ENCODE measurements around the gene ZFP1.
"Not testable (repeated sequence)": the region's sequence is repeated elsewhere in the genome, so short reads cannot be mapped to it uniquely, and the experiment has no call there.

Gene ZFP1

GRCh38 chr16:75160386-75160785 is 12.1 kb downstream of the ZFP1 start:
- no peak for DNase-seq

DNA sequence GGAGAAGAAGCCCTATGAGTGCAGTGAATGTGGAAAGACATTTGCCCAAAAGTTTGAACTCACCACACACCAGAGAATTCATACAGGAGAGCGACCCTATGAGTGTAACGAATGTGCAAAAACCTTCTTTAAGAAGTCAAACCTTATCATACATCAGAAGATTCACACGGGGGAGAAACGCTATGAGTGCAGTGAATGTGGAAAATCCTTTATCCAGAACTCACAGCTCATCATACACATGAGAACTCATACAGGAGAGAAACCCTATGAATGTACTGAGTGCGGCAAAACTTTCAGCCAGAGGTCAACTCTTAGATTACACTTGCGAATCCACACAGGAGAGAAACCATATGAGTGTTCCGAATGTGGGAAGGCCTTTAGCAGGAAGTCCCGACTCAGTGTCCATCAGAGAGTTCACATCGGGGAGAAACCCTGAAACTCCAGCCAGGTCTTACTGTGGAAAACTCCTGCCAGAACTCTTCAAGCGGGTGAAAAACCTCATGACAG is 21.6 kb downstream of the ZFP1 start:
- DNase-seq, result no peak

DNA sequence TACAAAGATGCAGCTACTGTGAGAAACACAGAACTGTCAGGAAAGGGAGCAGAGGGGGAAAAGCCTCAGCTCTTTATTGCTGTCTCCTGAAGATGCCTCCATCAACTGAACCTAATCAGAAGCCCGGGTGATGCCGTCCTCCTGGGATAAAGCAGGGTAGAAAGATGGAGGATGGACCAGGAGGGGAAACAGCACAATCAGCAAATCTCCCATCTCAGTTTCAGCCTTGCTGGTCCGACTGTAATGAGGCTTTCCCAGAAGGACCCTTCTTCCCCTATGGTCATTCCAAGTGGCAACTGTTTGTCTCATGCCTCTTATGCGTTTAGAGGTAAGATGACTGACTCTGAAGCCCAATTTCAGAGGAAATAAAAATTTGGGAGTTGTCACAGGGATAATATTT is 24.3 kb downstream of the ZFP1 start:
- no peak for DNase-seq

DNA sequence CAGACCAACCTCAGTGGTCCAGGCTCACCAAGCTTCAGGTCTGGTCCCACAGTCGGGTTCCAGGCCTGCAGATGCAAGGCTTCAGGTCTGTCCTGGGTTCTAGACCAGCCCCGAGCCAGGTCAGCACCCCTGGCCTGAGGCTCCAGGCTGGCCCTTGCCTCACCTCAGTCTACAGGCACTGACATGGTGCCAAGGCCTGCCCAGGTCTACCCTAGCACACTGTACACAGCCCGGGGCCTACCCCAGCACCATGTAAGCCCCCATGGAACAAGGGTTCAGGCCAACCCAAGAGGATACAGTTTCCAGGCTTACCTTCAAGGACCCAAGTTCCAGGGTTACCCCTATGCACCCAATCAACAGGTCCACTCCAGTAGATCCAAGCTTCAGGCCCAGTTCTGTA is 26.8 kb downstream of the ZFP1 start:
- no peak for DNase-seq

DNA sequence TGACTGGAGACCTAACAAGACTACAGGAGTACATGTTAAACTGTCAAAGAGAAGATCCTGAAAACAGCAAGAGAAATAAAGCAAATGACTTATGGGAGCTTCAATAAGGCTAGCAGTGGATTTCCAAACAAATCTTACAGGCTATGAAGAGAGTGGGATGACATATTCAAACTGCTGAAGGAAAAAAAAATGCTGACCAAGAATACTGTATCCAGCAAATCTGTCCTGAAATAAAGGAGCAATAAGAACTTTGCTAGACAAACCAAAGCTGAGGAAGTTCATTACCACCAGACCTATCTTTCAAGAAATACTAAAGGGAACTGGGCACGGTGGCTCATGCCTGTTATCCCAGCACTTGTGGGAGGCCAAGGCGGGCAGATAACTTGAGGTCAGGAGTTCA is 28.6 kb downstream of the ZFP1 start:
- DNase-seq, result no peak

- no peak for DNase-seq
These were observed 30.9 kb downstream of the ZFP1 start for GRCh38 chr16:75179208-75179607.

DNA sequence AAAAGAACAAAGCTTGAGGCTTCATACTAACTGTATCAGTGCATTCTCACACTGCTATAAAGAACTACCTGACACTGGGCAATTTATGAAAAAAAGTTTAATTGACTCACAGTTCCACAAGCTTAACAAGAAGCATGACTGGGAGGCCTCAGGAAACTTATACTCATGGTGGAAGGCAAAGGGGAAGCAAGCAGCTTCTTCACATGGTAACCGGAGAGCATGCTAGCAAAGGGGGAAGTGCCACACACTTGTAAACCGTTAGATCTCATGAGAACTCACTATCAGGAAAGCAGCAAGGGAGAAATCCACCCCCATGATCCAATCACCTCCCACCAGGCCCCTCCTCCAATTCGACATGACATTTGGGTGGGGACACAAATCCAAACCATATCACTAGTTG is 33.3 kb downstream of the ZFP1 start:
- peak; percentile 1 for DNase-seq

- DNase-seq, result no peak
These were observed 40.6 kb downstream of the ZFP1 start for GRCh38 chr16:75188832-75189477.

DNA sequence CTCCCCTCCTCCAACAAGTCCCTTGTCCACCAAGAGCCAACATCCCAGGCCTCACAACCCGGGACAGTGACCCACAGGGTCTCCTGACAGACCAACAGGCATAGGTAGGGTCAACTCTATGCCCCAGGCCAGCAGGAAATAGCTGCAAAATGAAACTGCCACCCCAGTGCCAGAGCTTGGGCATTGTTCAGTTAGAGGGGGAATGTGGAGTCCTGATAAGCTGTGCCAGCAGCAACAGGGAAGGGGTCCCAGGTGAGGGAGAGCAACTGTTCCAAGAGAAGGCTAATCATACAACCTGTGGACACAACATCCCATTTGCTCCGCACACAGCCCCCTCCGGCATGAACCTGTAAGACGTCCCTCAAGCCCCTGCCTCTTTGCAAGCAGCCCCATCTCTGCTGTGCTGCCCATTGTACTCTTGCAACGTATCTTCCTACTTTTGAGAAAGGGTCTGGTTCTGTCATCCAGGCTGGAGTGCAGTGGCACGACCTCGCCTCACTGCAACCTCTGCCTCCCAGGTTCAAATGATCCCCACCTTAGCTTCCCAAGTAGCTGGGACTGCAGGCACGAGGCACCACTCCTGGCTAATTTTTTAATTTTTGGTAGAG is 41.4 kb downstream of the ZFP1 start:
- DNase-seq, result no peak

- no peak for DNase-seq
These were observed 44.4 kb downstream of the ZFP1 start for GRCh38 chr16:75192606-75193264.

DNA sequence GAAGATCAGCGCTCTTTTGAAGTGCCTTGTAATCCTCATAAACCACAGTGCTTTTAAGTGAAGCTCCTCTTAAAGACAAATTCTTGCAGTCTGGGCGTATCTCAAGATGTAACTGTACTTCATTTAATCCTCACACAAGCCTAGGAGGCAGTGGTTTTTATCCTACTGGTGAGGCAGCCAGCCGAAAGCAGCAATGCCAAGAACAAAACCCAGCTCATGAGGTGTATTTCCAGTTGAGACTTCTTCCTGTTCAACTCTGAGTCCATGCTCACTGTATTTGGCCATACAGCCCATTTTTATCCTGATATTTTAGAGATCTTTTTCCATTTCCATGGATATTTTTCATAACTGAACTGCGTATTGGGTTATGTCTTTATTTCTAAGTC is 44.9 kb downstream of the ZFP1 start:
- no peak for DNase-seq

GRCh38 chr16:75193730-75194444 is 45.6 kb downstream of the ZFP1 start:
- DNase-seq, result no peak

DNA sequence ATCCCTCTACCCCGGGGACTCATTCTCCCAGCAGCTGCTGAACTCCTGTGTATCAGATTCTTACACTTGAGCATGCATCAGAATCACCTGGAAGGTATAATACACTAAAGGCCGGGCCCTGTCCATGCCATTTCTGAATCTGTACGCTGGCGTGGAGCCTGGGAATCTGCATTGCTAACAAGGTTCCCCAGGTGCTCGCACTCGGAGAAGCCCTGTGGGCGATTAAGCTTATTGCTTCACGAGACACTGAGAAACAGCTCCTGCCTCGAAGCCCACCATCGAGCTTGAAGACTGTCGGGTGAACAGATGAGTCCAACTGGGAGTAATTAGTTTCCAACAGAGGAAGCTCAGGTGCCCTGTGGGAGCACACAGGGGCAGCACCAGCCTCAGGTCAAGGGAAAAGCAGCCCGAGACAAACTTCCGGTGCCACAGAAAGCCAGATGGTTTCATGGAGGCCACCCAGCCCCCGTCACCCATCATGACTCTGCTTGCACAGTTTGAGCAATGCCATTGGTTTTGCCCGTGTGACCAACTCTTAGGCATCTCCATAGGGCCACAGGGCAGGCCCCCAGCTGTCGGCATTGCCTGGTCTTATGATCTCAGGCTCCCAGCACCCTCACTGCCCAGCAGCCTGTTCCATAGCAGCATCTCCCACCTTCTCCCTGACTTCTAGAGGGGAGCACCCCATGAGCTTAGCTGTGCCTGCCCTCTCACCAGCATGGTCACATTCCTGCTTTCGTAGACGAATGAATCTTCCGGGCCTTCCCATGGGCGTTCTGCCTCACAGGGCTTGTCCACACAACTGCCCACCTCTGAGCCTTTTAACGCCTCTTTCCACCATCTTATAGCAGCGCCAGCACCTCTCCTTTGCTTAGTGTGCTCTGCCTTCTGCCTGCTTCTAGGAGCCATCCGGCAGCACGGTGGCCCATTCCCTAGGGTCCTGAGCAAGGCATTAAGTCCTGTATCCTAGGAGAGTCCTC is 47.8 kb downstream of the ZFP1 start:
- no peak for DNase-seq

GRCh38 chr16:75196836-75197235 is 48.5 kb downstream of the ZFP1 start:
- DNase-seq, result no peak

DNA sequence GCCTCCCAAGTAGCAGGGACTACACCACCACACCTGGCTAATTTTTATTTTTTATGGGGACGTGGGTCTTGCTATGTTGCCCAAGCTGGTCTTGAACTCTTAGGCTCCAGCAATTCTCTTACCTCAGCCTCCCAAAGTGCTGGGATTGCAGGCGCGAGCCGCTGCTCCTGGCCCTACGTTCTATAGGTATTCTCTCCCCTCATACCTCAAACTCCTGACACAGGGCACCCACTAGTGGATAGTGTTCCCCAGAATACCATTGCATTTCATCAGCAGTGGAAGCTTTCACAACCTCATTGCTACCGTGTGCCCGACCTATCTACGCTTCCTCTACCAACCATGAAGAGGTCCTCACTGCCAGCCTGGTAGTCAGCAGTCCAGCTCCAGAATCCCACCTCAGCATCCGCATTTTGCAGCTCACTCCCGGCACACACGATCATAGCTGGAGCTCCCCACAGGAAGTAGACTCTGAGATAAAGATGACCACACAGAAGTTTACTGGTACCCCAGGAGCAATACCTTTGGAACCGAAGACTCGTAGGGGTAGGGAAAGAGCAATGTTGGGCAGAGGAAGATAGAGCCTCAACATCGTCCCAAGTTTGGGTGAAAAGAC is 49.3 kb downstream of the ZFP1 start:
- no peak for DNase-seq

DNA sequence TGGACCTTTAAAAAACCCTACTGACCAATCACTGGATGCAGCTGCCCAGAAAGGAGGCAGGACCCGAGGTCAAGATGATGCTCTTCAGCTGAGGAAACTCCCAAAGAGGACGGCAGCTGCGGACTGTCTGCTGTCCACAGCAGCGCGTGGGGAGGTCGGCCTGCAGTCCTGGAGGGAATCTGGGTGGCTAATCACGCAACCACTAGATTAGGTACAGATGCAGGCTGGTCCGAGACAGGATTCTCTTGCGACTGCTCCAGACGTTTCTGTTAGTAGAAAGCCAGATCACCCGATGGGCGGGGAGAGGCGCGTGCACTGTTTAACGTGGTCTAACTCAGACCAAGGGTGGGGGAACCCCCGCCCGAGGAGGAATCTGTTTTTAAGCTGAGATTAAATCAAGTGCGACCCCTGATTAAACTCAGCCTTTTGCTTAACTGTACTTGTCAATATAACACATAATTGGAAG is 49.8 kb downstream of the ZFP1 start:
- no peak for DNase-seq

GRCh38 chr16:75202069-75202590 is 53.8 kb downstream of the ZFP1 start:
- DNase-seq, result no peak

- no peak for DNase-seq
These were observed 54.8 kb downstream of the ZFP1 start for GRCh38 chr16:75203096-75203495.

DNA sequence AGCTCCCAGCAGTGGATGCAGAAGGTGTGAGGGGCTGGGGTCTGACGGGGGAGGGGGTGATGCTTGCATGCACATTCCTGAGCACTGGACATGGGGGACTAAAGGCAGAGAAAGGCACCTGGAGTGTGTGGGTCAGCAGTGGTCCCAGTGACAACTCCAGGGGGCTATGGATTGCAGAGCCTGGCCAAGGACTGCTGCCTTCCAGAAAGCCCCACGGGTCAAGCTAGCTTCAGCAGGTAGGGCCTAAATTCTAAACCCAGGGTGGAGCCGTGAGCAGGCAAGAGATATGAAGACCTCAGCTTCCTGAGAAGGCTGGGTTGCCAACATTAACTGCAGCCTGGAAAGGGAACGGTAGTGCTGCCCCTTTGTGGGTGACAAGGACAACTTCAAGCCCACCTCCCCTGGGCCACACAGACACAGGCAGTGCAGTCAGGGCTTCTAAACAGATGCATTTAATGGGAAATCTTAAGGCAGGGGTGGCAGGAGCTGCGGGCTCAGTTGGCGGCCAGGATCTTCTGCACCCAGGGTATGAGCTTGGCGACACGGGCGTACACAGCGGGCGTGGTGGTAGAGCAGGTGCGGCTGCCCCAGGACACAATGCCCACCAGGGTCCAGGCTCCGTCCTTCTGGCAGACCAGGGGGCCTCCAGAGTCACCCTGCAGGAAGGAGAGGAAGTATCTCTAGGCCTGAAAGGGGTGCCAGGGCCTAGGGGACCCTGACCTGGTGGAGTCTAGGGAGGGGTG is 55.5 kb downstream of the ZFP1 start:
- no peak for DNase-seq

DNA sequence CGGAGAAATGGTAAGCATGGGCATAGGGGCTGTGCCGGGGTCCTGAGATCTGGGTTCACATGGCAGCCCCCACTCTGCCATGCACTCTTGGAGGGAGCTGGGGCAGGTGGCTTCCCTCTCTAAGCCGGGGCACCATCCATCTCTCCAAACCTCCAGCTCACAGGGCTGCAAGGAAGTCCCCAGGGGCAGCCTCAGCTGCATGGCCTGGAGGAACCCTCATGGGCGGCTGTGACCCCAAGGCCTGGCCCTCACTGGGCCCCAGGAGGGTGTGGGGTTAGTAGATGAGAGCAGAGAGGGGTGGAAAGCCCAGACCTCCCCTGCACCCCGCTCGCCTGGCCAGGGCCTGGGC is 56.1 kb downstream of the ZFP1 start:
- DNase-seq, result no peak

DNA sequence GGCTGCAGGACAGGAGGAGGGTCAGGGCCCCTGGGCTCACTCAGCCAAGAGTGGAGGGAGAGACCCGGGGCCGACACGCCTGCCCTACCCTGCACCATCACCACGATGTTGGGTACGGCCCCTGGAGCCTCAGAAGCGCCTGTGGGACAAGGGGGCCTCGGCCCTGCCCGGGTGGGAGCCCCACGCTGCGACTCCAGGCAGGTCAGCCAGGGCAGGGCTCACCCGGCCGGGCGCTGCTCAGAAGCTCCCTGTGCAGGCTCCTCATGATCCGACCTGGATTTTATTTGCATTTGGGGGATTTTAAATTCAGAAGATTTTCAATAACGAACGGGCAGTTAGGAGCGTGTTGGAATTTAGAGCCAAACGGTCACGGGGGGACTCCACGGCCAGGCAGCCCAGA is 56.6 kb downstream of the ZFP1 start:
- not testable (repeated sequence) for DNase-seq
